HCT116 (cell line): Measurements from ENCODE around the gene ZNHIT6. TPM values are rescaled to one million over a fixed set of nuclear protein-coding genes. Genes with fewer than 3 reads are reported as not detected.

ENCODE experiments used
- ATAC-seq: fragments of 200-7000 bp; cut with Tn5 transposase; 2 replicates; pipeline ENCODE4 v1.9.1; 2020; ENCODE audit warnings: mild to moderate bottlenecking, moderate library complexity
- BruUV-seq: library from RNA; stranded (reverse); fragments of 400-500 nt; replicated peaks from 2 replicates; lab custom pipeline; 2021; lab: Mats Ljungman, UMichigan
- CTCF ChIA-PET: fragments of 300-600 bp; sonication (Branson Sonifier 250); formaldehyde crosslinking; loops from one replicate; lab custom pipeline; 2021; ENCODE audit warnings: antibody characterized with exemption; lab: Charles Lee
- POLR2A ChIA-PET: fragments of 300-600, 350-600 bp; sonication (Branson Sonifier 250); formaldehyde crosslinking; loops from one replicate; lab custom pipeline; 2021; ENCODE audit warnings: antibody characterized with exemption; lab: Charles Lee
- RAD21 ChIA-PET, 2 experiments: fragments of 300-600 bp; sonication (Branson Sonifier 250); formaldehyde crosslinking; loops; one replicate each; lab custom pipeline; 2023; ENCODE audit warnings: low total read pairs in 2 of 2; ENCODE audit not compliant: uncharacterized antibody in 2 of 2, unreplicated experiment in 2 of 2, low non-redundant PET in 1 of 2; lab: Charles Lee
- DNase-seq: peaks from one replicate; pipeline ENCODE4 v3.0.0-alpha.2; 2010; ENCODE audit warnings: low read depth, low spot score
- H2AFZ ChIP-seq: fragments of 200-600 bp; shearing (Covaris generic), sonication (generic); 2 replicates; pipeline ENCODE4 v1.6.1; 2017; ENCODE audit warnings: low read depth, mixed run types, mixed read lengths, antibody characterized with exemption, low read length; ENCODE audit not compliant: poor library complexity, severe bottlenecking
- H3K27ac ChIP-seq: 2 replicates; pipeline ENCODE4 v1.5.1; 2012; ENCODE audit warnings: low read depth, low read length
- H3K27me3 ChIP-seq: fragments of 200-600 bp; sonication (generic); 2 replicates; pipeline ENCODE4 v1.6.1; 2016; ENCODE audit warnings: mixed run types, low read length, mixed read lengths; ENCODE audit not compliant: insufficient read depth
- H3K36me3 ChIP-seq, 2 experiments: fragments of 200-500 bp in 1 of 2; fragments of 200-600 bp in 1 of 2; sonication (Bioruptor generic) in 1 of 2; sonication (generic) in 1 of 2; 2 replicates each; pipeline versions ENCODE4 v1.5.1 to v1.6.1; 2014 to 2016; ENCODE audit warnings: low read length in 2 of 2, inconsistent platforms in 1 of 2, mixed read lengths in 1 of 2, mixed run types in 1 of 2; ENCODE audit not compliant: insufficient read depth in 2 of 2, control insufficient read depth in 1 of 2
- H3K4me1 ChIP-seq, 2 experiments: fragments of 200-600 bp in 1 of 2; sonication (generic) in 1 of 2; 2 replicates each; pipeline versions ENCODE4 v1.5.1 to v1.6.1; 2012 to 2017; ENCODE audit warnings: low read length in 2 of 2, inconsistent platforms in 1 of 2, mild to moderate bottlenecking in 1 of 2, mixed read lengths in 1 of 2, mixed run types in 1 of 2, moderate library complexity in 1 of 2; ENCODE audit not compliant: insufficient read depth in 2 of 2, control insufficient read depth in 1 of 2
- H3K4me2 ChIP-seq: fragments of 200-600 bp; sonication (generic); 2 replicates; pipeline ENCODE4 v1.6.1; 2017; ENCODE audit warnings: mixed run types, low read length, mixed read lengths
- H3K4me3 ChIP-seq, 2 experiments: fragments of 200-600 bp in 1 of 2; sonication (generic) in 1 of 2; replicated peaks in 1 of 2; 2 replicates each; pipeline ENCODE4 v1.5.1; 2011 to 2016; ENCODE audit warnings: low read length in 2 of 2, control low read depth in 1 of 2, low read depth in 1 of 2, mild to moderate bottlenecking in 1 of 2, mixed read lengths in 1 of 2, mixed run types in 1 of 2
- H3K79me2 ChIP-seq: fragments of 200-600 bp; sonication (generic); 2 replicates; pipeline ENCODE4 v1.6.1; 2017; ENCODE audit warnings: mild to moderate bottlenecking, mixed run types, low read length, moderate library complexity, mixed read lengths; ENCODE audit not compliant: insufficient read depth
- H3K9ac ChIP-seq: fragments of 200-600 bp; sonication (generic); 2 replicates; pipeline ENCODE4 v1.6.1; 2016; ENCODE audit warnings: low read length, mixed read lengths
- H3K9me2 ChIP-seq: fragments of 200-600 bp; sonication (generic), shearing (Covaris generic); 2 replicates; pipeline ENCODE4 v1.6.1; 2017; ENCODE audit warnings: mixed run types, mild to moderate bottlenecking, moderate library complexity; ENCODE audit not compliant: insufficient read depth
- H3K9me3 ChIP-seq, 2 experiments: fragments of 200-500 bp in 1 of 2; fragments of 200-600 bp in 1 of 2; sonication (Bioruptor generic) in 1 of 2; sonication (generic) in 1 of 2; 2 replicates each; pipeline ENCODE4 v1.6.1; 2014 to 2017; ENCODE audit warnings: low read length in 2 of 2, mixed read lengths in 2 of 2, inconsistent platforms in 1 of 2, low read depth in 1 of 2, mild to moderate bottlenecking in 1 of 2, mixed run types in 1 of 2, moderate library complexity in 1 of 2; ENCODE audit not compliant: control insufficient read depth in 1 of 2, insufficient read depth in 1 of 2
- H4K20me1 ChIP-seq: fragments of 200-600 bp; sonication (generic), shearing (Covaris generic); 2 replicates; pipeline ENCODE4 v1.6.1; 2017; ENCODE audit warnings: mixed run types, mild to moderate bottlenecking, moderate library complexity; ENCODE audit not compliant: insufficient read depth
- CBX3 ChIP-seq: IDR thresholded peaks from 2 replicates; pipeline ENCODE4 v1.6.1; 2012; ENCODE audit warnings: low read depth
- CEBPB ChIP-seq: IDR thresholded peaks from 2 replicates; pipeline ENCODE4 v1.6.1; 2012; ENCODE audit warnings: low read depth
- EGR1 ChIP-seq: IDR thresholded peaks from 2 replicates; pipeline ENCODE4 v1.6.1; 2012; ENCODE audit warnings: low read depth
- ELF1 ChIP-seq: IDR thresholded peaks from 2 replicates; pipeline ENCODE4 v1.6.1; 2012; ENCODE audit warnings: low read depth, borderline replicate concordance
- EZH2phosphoT487 ChIP-seq: fragments of 200-600 bp; IDR thresholded peaks from 2 replicates; pipeline ENCODE4 v1.6.1; 2018; ENCODE audit warnings: antibody characterized with exemption, borderline replicate concordance
- FOSL1 ChIP-seq: IDR thresholded peaks from 2 replicates; pipeline ENCODE4 v1.6.1; 2012; ENCODE audit warnings: low read depth
- JUND ChIP-seq: IDR thresholded peaks from 2 replicates; pipeline ENCODE4 v1.6.1; 2012
- POLR2A ChIP-seq: IDR thresholded peaks from 2 replicates; pipeline ENCODE4 v1.7.0; 2011; ENCODE audit warnings: borderline replicate concordance; ENCODE audit not compliant: insufficient read depth, insufficient read length; ENCODE audit errors: extremely low read depth
- POLR2AphosphoS5 ChIP-seq: IDR thresholded peaks from 2 replicates; pipeline ENCODE4 v1.6.1; 2011; ENCODE audit warnings: mild to moderate bottlenecking, low read depth, low read length, moderate library complexity
- RAD21 ChIP-seq: IDR thresholded peaks from 2 replicates; pipeline ENCODE4 v1.6.1; 2012; ENCODE audit warnings: low read depth, mild to moderate bottlenecking
- SIN3A ChIP-seq: IDR thresholded peaks from 2 replicates; pipeline ENCODE4 v1.6.1; 2012; ENCODE audit warnings: low read depth
- SP1 ChIP-seq: IDR thresholded peaks from 2 replicates; pipeline ENCODE4 v1.6.1; 2012; ENCODE audit warnings: low read depth
- SRF ChIP-seq: IDR thresholded peaks from 2 replicates; pipeline ENCODE4 v1.6.1; 2012; ENCODE audit warnings: low read depth
- YY1 ChIP-seq: IDR thresholded peaks from 2 replicates; pipeline ENCODE4 v1.6.1; 2011; ENCODE audit warnings: low read length, low read depth, moderate library complexity, mild to moderate bottlenecking; ENCODE audit not compliant: insufficient replicate concordance; ENCODE audit errors: extremely low read depth
- ZFX ChIP-seq: fragments of 450-650 bp; IDR thresholded peaks from 2 replicates; pipeline ENCODE4 v1.6.1; 2017
- ZNF274 ChIP-seq: fragments of 200-500 bp; sonication (Bioruptor generic); IDR thresholded peaks from 2 replicates; pipeline ENCODE4 v1.6.1; 2014; ENCODE audit warnings: mild to moderate bottlenecking, low read depth, low read length, inconsistent platforms
- intact Hi-C: fragments of 100-400 bp; cut with micrococcal nuclease; formaldehyde crosslinking; loops from 2 replicates; pipeline ENCODE4 v1.10.0; 2022
- total RNA-seq: library from RNA; stranded (reverse); gene quantifications from one replicate; pipeline ENCODE4 v1.2.1, GENCODE V29; 2021; ENCODE audit not compliant: unreplicated experiment
- TF ChIP-seq, protein P1 (sequence below), 3 experiments: fragments of 200-600 bp in 1 of 3; sonication (generic) in 1 of 3; IDR thresholded peaks in 2 of 3; conservative IDR thresholded peaks in 1 of 3; 2 replicates each; pipeline ENCODE4 v1.5.1; 2012 to 2017; ENCODE audit warnings: low read depth in 2 of 3, low read length in 2 of 3, antibody characterized with exemption in 1 of 3, borderline replicate concordance in 1 of 3, control low read depth in 1 of 3, mild to moderate bottlenecking in 1 of 3, mixed read lengths in 1 of 3, mixed run types in 1 of 3, moderate library complexity in 1 of 3; ENCODE audit not compliant: insufficient read depth in 1 of 3
- TF ChIP-seq, protein P2 (sequence below): IDR thresholded peaks from 2 replicates; pipeline ENCODE4 v1.6.1; 2012

Gene ZNHIT6
- total RNA-seq, 1 experiment from 2014 or later = 18.4 TPM

DNA sequence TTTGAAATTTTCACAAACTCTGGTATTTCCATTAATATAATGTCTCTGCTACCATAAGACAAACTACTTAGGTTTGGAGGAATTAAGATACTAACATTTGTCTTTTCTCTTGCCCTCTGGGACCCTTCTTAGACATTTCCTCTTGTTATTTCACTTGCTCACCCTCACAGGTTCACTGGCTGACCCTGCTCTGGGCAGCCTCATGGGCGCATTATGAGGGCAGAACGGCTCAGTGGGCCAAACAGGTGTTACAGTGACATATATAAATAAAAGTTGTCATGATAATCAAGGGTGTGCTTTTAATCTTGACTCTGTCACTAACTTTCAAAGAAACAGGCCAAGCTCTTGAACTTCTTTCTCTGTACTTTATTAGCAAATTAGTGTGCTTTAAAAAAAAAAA is 46.5 kb downstream of the ZNHIT6 start:
- ChIA-PET CTCF (no interaction called here), POLR2A (no interaction called here), RAD21 (no interaction called here)
- ATAC-seq (no peak), DNase-seq (no peak)
- Histone ChIP-seq H3K27me3 (no peaks in the 10 kb centered on the region), H3K9me3 (no peaks in the 10 kb centered on the region), H2AFZ (no peak overlapping the region), H3K9me2 (no peaks in the 10 kb centered on the region), H3K79me2 (no peaks in the 10 kb centered on the region; the same call in 1 of the 2 replicates), H3K36me3 (peaks cover 0 to 3% of the 10 kb centered on the region in 2 experiments; a peak in 1 of 4 replicates), H3K4me2 (no peak overlapping the region), H3K9ac (no peak overlapping the region), H4K20me1 (no peaks in the 10 kb centered on the region), H3K27ac (no peak overlapping the region), H3K4me3 (no peak overlapping the region), H3K4me1 (no peaks in the 10 kb centered on the region)
- no TSS peak for BruUV-seq
- intact Hi-C loops = no loop called here
- TF ChIP-seq YY1 = no peak
- TF ChIP-seq, protein P1, sequence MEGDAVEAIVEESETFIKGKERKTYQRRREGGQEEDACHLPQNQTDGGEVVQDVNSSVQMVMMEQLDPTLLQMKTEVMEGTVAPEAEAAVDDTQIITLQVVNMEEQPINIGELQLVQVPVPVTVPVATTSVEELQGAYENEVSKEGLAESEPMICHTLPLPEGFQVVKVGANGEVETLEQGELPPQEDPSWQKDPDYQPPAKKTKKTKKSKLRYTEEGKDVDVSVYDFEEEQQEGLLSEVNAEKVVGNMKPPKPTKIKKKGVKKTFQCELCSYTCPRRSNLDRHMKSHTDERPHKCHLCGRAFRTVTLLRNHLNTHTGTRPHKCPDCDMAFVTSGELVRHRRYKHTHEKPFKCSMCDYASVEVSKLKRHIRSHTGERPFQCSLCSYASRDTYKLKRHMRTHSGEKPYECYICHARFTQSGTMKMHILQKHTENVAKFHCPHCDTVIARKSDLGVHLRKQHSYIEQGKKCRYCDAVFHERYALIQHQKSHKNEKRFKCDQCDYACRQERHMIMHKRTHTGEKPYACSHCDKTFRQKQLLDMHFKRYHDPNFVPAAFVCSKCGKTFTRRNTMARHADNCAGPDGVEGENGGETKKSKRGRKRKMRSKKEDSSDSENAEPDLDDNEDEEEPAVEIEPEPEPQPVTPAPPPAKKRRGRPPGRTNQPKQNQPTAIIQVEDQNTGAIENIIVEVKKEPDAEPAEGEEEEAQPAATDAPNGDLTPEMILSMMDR (IDR thresholded peaks at IDR 0.05 in 2 of 3, conservative IDR thresholded peaks at IDR 0.05 in 1 of 3; ENCODE audit: borderline replicate concordance in 1 of 3, insufficient read depth in 1 of 3, low read depth in 2 of 3, low read length in 2 of 3) = peak in 1 of 3 experiments; percentile 15; a peak in 1 of 6 replicates
- no peak for TF ChIP-seq ELF1
- no peak for TF ChIP-seq RAD21

DNA sequence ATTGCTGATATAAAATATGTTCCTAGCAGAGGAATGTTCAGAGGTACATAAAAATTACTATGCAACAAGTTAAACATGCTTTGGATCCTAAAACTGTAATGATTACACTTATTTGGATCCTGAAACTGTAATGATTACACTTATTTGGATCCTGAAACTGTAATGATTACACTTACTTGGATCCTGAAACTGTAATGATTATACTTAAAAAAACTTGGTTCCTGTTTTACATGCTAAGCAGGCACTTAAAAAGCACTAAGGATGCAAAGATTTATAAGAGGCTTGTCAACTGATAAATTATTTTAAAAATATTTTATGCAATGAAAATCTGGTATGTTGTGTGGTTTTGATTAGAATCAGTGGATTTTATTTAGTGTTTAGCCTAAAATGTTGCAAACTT is 47.7 kb downstream of the ZNHIT6 start:
- RAD21 ChIA-PET = no interaction called here
- no peak for ATAC-seq
- POLR2A ChIA-PET = no interaction called here
- H3K27me3 ChIP-seq = no peaks in the 10 kb centered on the region
- no peaks in the 10 kb centered on the region; the same call in 1 of the 2 replicates for H3K79me2 ChIP-seq
- no peak overlapping the region for H3K27ac ChIP-seq
- H3K4me1 ChIP-seq = peaks cover 0 to 6% of the 10 kb centered on the region in 2 experiments; a peak in 1 of 4 replicates
- H3K9me2 ChIP-seq = no peaks in the 10 kb centered on the region
- CTCF ChIA-PET = no interaction called here
- DNase-seq = no peak
- intact Hi-C loops = no loop called here
- H3K4me2 ChIP-seq = no peak overlapping the region
- no peak overlapping the region for H2AFZ ChIP-seq
- no peaks in the 10 kb centered on the region for H3K9me3 ChIP-seq
- peaks cover 0 to 3% of the 10 kb centered on the region in 2 experiments; a peak in 1 of 4 replicates for H3K36me3 ChIP-seq
- H4K20me1 ChIP-seq = no peaks in the 10 kb centered on the region
- no TSS peak for BruUV-seq
- no peak overlapping the region for H3K9ac ChIP-seq
- no peak overlapping the region for H3K4me3 ChIP-seq
- TF ChIP-seq JUND (no peak), EZH2phosphoT487 (no peak), POLR2A (no peak), FOSL1 (no peak), ELF1 (no peak), ZNF274 (no peak), EGR1 (no peak), SIN3A (no peak), POLR2AphosphoS5 (no peak), CEBPB (no peak), ZFX (no peak), RAD21 (no peak), SRF (no peak), SP1 (no peak), CBX3 (no peak), YY1 (no peak)
- TF ChIP-seq, protein P1 (IDR thresholded peaks at IDR 0.05 in 2 of 3, conservative IDR thresholded peaks at IDR 0.05 in 1 of 3; ENCODE audit: borderline replicate concordance in 1 of 3, insufficient read depth in 1 of 3, low read depth in 2 of 3, low read length in 2 of 3) = no peak
- TF ChIP-seq, protein P2, sequence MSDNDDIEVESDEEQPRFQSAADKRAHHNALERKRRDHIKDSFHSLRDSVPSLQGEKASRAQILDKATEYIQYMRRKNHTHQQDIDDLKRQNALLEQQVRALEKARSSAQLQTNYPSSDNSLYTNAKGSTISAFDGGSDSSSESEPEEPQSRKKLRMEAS = no peak
